HEK293 (cell line): Measurements from ENCODE around the gene FILIP1L.
A peak's percentile ranks its signal among the peaks of the same experiment; 100 is the strongest.

Experiments
- CTCF ChIA-PET: fragments of 350-600 bp; formaldehyde crosslinking; extraction: SDS; loops from one replicate; lab custom pipeline; 2021; ENCODE audit warnings: antibody characterized with exemption; lab: Yijun Ruan, JAX
- POLR2A ChIA-PET: fragments of 300-600 bp; formaldehyde crosslinking; extraction: SDS; loops from one replicate; lab custom pipeline; 2020; ENCODE audit warnings: antibody characterized with exemption, inconsistent platforms; lab: Yijun Ruan, JAX
- H3K27ac ChIP-seq: fragments of 200-500 bp; sonication (Bioruptor generic); 2 replicates; pipeline ENCODE4 v1.5.1; 2014; ENCODE audit warnings: low read depth, low read length, control low read depth, inconsistent platforms; ENCODE audit errors: extremely low read depth
- H3K36me3 ChIP-seq, 2 experiments: fragments of 200-500 bp in 1 of 2; sonication (Bioruptor generic) in 1 of 2; 1 replicate in 1 of 2; 2 replicates in 1 of 2; pipeline ENCODE4 v1.5.1; 2014 to 2017; ENCODE audit warnings: inconsistent platforms in 2 of 2, low read length in 2 of 2; ENCODE audit not compliant: control insufficient read depth in 2 of 2, insufficient read depth in 1 of 2
- H3K4me1 ChIP-seq: fragments of 200-500 bp; sonication (Bioruptor generic); 2 replicates; pipeline ENCODE4 v1.5.1; 2014; ENCODE audit warnings: mild to moderate bottlenecking, low read length, inconsistent platforms; ENCODE audit not compliant: control insufficient read depth, insufficient read depth
- H3K4me3 ChIP-seq: 2 replicates; pipeline ENCODE4 v1.5.1; 2011; ENCODE audit warnings: low read depth, mild to moderate bottlenecking, control low read depth, low read length, moderate library complexity
- H3K9me3 ChIP-seq: fragments of 200-500 bp; sonication (Bioruptor generic); 2 replicates; pipeline ENCODE4 v1.5.1; 2014; ENCODE audit warnings: low read depth, low read length, inconsistent platforms; ENCODE audit not compliant: control insufficient read depth, insufficient read depth
- BCL11A ChIP-seq: fragments of 450-650 bp; formaldehyde crosslinking; IDR thresholded peaks from 2 replicates; pipeline ENCODE4 v1.5.1; 2016; ENCODE audit warnings: low read depth, missing biosample characterization, missing genetic modification characterization
- KLF16 ChIP-seq: fragments of 450-650 bp; formaldehyde crosslinking; IDR thresholded peaks from 2 replicates; pipeline ENCODE4 v1.5.1; 2017; ENCODE audit warnings: missing biosample characterization, missing genetic modification characterization
- WT1 ChIP-seq: fragments of 450-650 bp; formaldehyde crosslinking; IDR thresholded peaks from 2 replicates; pipeline ENCODE4 v1.5.1; 2016; ENCODE audit warnings: missing biosample characterization, missing genetic modification characterization
- ZBTB17 ChIP-seq: fragments of 450-650 bp; formaldehyde crosslinking; IDR thresholded peaks from 2 replicates; pipeline ENCODE4 v1.5.1; 2016; ENCODE audit warnings: missing biosample characterization, missing genetic modification characterization
- ZNF146 ChIP-seq: fragments of 450-650 bp; formaldehyde crosslinking; IDR thresholded peaks from 2 replicates; pipeline ENCODE4 v1.5.1; 2016; ENCODE audit warnings: missing biosample characterization, missing genetic modification characterization
- ZNF2 ChIP-seq: fragments of 450-650 bp; formaldehyde crosslinking; IDR thresholded peaks from 2 replicates; pipeline ENCODE4 v1.5.1; 2016; ENCODE audit warnings: missing biosample characterization, missing genetic modification characterization
- ZNF202 ChIP-seq: fragments of 450-650 bp; formaldehyde crosslinking; IDR thresholded peaks from 2 replicates; pipeline ENCODE4 v1.5.1; 2016; ENCODE audit warnings: missing biosample characterization, missing genetic modification characterization, borderline replicate concordance
- ZNF221 ChIP-seq: fragments of 450-650 bp; formaldehyde crosslinking; IDR thresholded peaks from 2 replicates; pipeline ENCODE4 v1.5.1; 2017; ENCODE audit warnings: missing biosample characterization, missing genetic modification characterization, borderline replicate concordance
- ZNF292 ChIP-seq: fragments of 450-650 bp; formaldehyde crosslinking; IDR thresholded peaks from 2 replicates; pipeline ENCODE4 v1.5.1; 2016; ENCODE audit warnings: low read depth, missing biosample characterization, missing genetic modification characterization, borderline replicate concordance
- ZNF530 ChIP-seq: fragments of 450-650 bp; formaldehyde crosslinking; IDR thresholded peaks from 2 replicates; pipeline ENCODE4 v1.5.1; 2016; ENCODE audit warnings: low read depth, missing biosample characterization, missing genetic modification characterization
- ZNF549 ChIP-seq: fragments of 450-650 bp; IDR thresholded peaks from 2 replicates; pipeline ENCODE4 v1.5.1; 2018; ENCODE audit warnings: missing biosample characterization, missing genetic modification characterization, mild to moderate bottlenecking, inconsistent platforms, moderate library complexity
- ZNF571 ChIP-seq: fragments of 450-650 bp; formaldehyde crosslinking; IDR thresholded peaks from 2 replicates; pipeline ENCODE4 v1.5.0; 2017; ENCODE audit warnings: missing biosample characterization, missing genetic modification characterization
- ZNF600 ChIP-seq: fragments of 450-650 bp; formaldehyde crosslinking; IDR thresholded peaks from 2 replicates; pipeline ENCODE4 v1.5.1; 2016; ENCODE audit warnings: missing biosample characterization, missing genetic modification characterization
- ZNF626 ChIP-seq: fragments of 450-650 bp; sonication (Bioruptor Pico); formaldehyde crosslinking; IDR thresholded peaks from 2 replicates; pipeline ENCODE4 v1.5.1; 2018; ENCODE audit warnings: missing biosample characterization, missing genetic modification characterization, inconsistent platforms
- ZNF664 ChIP-seq: fragments of 450-650 bp; formaldehyde crosslinking; IDR thresholded peaks from 2 replicates; pipeline ENCODE4 v1.5.1; 2016; ENCODE audit warnings: missing biosample characterization, missing genetic modification characterization
- ZNF785 ChIP-seq: fragments of 450-650 bp; formaldehyde crosslinking; IDR thresholded peaks from 2 replicates; pipeline ENCODE4 v1.5.1; 2016; ENCODE audit warnings: missing biosample characterization, missing genetic modification characterization
- ZNF791 ChIP-seq: fragments of 450-650 bp; formaldehyde crosslinking; IDR thresholded peaks from 2 replicates; pipeline ENCODE4 v1.5.1; 2016; ENCODE audit warnings: missing biosample characterization, missing genetic modification characterization
- ZNF830 ChIP-seq: fragments of 450-650 bp; IDR thresholded peaks from 2 replicates; pipeline ENCODE4 v1.5.0; 2018; ENCODE audit warnings: missing biosample characterization, missing genetic modification characterization, low read depth, mild to moderate bottlenecking, moderate library complexity
- ZNF843 ChIP-seq: fragments of 450-650 bp; formaldehyde crosslinking; IDR thresholded peaks from 2 replicates; pipeline ENCODE4 v1.5.1; 2016; ENCODE audit warnings: missing biosample characterization, missing genetic modification characterization
- ZSCAN16 ChIP-seq: fragments of 450-650 bp; formaldehyde crosslinking; IDR thresholded peaks from 2 replicates; pipeline ENCODE4 v1.5.1; 2016; ENCODE audit warnings: missing biosample characterization, missing genetic modification characterization
- ZXDB ChIP-seq: fragments of 450-650 bp; formaldehyde crosslinking; IDR thresholded peaks from 2 replicates; pipeline ENCODE4 v1.5.1; 2016; ENCODE audit warnings: missing biosample characterization, missing genetic modification characterization
- TF ChIP-seq, protein P1 (sequence below): fragments of 450-650 bp; formaldehyde crosslinking; IDR thresholded peaks from 2 replicates; pipeline ENCODE4 v1.5.1; 2017; ENCODE audit warnings: missing biosample characterization, mild to moderate bottlenecking, missing genetic modification characterization, moderate library complexity
- TF ChIP-seq, protein P2 (sequence below): fragments of 450-650 bp; formaldehyde crosslinking; IDR thresholded peaks from 2 replicates; pipeline ENCODE4 v1.5.1; 2016; ENCODE audit warnings: missing biosample characterization, missing genetic modification characterization
- TF ChIP-seq, protein P3 (sequence below): fragments of 450-650 bp; formaldehyde crosslinking; conservative IDR thresholded peaks from 2 replicates; pipeline ENCODE4 v1.5.1; 2016; ENCODE audit warnings: low read depth, missing biosample characterization, missing genetic modification characterization
- TF ChIP-seq, protein P4 (sequence below): fragments of 450-650 bp; formaldehyde crosslinking; IDR thresholded peaks from 2 replicates; pipeline ENCODE4 v1.5.1; 2017; ENCODE audit warnings: missing biosample characterization, missing genetic modification characterization

The FILIP1L gene

DNA sequence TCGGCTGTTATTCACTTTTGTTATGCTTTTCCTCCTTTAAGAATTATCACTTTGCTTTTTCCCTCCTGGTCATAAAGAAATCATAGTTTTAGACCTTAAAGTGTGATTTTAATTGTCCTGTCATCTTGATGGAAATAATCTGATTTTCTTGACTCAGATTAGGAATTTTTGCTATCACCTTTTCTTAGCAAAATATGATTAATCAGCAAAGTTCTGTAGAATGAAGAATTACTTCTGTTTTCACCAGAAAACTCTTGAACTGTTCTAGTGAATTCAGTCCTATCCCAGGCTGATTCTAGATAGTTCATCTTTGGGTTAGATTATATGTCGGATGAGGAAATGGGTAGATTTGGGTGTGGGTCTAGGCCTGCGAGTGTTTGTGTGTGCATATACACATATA is 284.5 kb downstream of the FILIP1L start:
- Histone ChIP-seq H3K27ac (no peak overlapping the region), H3K36me3 (no peaks in the 10 kb centered on the region), H3K4me3 (no peak overlapping the region), H3K9me3 (no peaks in the 10 kb centered on the region), H3K4me1 (peaks cover 10% of the 10 kb centered on the region)
- ChIA-PET CTCF (interaction anchor here (0.6 to 1.0 kb wide), 3 partner anchors 13 to 1967 kb away, joined by 3 to 4 read pairs (median 4); no protein-coding TSS in a partner anchor), POLR2A (no interaction called here)
- TF ChIP-seq ZNF843 (tag by site-specific recombination) (no peak), KLF16 (no peak)

DNA sequence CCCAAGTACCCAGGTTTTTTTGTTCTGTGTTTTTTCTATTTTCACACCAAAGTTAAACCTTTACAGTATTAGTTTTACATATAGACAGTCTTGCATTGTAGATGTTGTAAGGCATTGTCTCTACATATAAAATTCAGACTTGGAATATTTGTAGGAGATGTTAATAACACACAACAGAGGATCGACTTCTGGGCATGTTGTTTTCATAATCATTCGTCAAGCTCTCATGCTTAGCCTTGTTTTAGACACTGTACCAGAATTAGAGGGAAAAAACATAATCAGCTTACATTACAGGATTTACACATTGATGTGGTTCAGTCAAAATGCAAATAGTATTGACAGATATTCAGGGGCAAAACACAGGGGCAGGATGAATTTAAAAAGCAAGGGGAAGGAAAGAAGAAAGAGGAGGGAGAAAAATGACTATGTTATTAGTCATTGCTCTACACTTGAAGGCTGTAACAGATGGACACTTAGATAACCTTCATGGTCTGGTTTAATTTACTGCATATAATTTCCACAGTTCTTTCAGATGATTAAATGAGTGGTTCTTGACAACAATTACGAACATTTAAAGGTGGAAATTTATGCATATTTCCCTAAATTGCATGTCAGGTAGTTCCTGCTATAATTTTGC is 289.2 kb downstream of the FILIP1L start:
- ChIA-PET POLR2A (no interaction called here), CTCF (no interaction called here)
- Histone ChIP-seq H3K36me3 (peaks cover 0 to 2% of the 10 kb centered on the region in 2 experiments; a peak in 1 of 3 replicates), H3K4me3 (no peak overlapping the region), H3K9me3 (no peaks in the 10 kb centered on the region), H3K4me1 (peaks cover 10% of the 10 kb centered on the region; the same call in 1 of the 2 replicates), H3K27ac (no peak overlapping the region)
- TF ChIP-seq, protein P1, sequence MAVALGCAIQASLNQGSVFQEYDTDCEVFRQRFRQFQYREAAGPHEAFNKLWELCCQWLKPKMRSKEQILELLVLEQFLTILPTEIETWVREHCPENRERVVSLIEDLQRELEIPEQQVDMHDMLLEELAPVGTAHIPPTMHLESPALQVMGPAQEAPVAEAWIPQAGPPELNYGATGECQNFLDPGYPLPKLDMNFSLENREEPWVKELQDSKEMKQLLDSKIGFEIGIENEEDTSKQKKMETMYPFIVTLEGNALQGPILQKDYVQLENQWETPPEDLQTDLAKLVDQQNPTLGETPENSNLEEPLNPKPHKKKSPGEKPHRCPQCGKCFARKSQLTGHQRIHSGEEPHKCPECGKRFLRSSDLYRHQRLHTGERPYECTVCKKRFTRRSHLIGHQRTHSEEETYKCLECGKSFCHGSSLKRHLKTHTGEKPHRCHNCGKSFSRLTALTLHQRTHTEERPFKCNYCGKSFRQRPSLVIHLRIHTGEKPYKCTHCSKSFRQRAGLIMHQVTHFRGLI: no peak
- TF ChIP-seq ZSCAN16 (tag by site-specific recombination) (no peak), ZNF791 (no peak), ZNF146 (tag by site-specific recombination) (no peak), ZNF571 (tag by site-specific recombination) (no peak), ZBTB17 (tag by site-specific recombination) (0 out of 2 replicates have a peak, but pooled peaks have one; percentile 23), ZNF530 (no peak), ZNF830 (tag by site-specific recombination) (no peak), ZNF600 (no peak), BCL11A (tag by site-specific recombination) (no peak), ZNF2 (tag by site-specific recombination) (no peak), ZNF292 (tag by site-specific recombination) (no peak), ZNF549 (tag by site-specific recombination) (no peak), ZNF202 (tag by site-specific recombination) (no peak), ZNF664 (tag by site-specific recombination) (0 out of 2 replicates have a peak, but pooled peaks have one; percentile 26), ZNF626 (no peak), ZNF785 (tag by site-specific recombination) (no peak), WT1 (tag by site-specific recombination) (no peak), ZXDB (tag by site-specific recombination) (no peak), ZNF221 (tag by site-specific recombination) (no peak)
- TF ChIP-seq, protein P2, sequence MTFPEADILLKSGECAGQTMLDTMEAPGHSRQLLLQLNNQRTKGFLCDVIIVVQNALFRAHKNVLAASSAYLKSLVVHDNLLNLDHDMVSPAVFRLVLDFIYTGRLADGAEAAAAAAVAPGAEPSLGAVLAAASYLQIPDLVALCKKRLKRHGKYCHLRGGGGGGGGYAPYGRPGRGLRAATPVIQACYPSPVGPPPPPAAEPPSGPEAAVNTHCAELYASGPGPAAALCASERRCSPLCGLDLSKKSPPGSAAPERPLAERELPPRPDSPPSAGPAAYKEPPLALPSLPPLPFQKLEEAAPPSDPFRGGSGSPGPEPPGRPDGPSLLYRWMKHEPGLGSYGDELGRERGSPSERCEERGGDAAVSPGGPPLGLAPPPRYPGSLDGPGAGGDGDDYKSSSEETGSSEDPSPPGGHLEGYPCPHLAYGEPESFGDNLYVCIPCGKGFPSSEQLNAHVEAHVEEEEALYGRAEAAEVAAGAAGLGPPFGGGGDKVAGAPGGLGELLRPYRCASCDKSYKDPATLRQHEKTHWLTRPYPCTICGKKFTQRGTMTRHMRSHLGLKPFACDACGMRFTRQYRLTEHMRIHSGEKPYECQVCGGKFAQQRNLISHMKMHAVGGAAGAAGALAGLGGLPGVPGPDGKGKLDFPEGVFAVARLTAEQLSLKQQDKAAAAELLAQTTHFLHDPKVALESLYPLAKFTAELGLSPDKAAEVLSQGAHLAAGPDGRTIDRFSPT: peak; percentile 24; the same call in 1 of the 2 replicates
- TF ChIP-seq, protein P3, sequence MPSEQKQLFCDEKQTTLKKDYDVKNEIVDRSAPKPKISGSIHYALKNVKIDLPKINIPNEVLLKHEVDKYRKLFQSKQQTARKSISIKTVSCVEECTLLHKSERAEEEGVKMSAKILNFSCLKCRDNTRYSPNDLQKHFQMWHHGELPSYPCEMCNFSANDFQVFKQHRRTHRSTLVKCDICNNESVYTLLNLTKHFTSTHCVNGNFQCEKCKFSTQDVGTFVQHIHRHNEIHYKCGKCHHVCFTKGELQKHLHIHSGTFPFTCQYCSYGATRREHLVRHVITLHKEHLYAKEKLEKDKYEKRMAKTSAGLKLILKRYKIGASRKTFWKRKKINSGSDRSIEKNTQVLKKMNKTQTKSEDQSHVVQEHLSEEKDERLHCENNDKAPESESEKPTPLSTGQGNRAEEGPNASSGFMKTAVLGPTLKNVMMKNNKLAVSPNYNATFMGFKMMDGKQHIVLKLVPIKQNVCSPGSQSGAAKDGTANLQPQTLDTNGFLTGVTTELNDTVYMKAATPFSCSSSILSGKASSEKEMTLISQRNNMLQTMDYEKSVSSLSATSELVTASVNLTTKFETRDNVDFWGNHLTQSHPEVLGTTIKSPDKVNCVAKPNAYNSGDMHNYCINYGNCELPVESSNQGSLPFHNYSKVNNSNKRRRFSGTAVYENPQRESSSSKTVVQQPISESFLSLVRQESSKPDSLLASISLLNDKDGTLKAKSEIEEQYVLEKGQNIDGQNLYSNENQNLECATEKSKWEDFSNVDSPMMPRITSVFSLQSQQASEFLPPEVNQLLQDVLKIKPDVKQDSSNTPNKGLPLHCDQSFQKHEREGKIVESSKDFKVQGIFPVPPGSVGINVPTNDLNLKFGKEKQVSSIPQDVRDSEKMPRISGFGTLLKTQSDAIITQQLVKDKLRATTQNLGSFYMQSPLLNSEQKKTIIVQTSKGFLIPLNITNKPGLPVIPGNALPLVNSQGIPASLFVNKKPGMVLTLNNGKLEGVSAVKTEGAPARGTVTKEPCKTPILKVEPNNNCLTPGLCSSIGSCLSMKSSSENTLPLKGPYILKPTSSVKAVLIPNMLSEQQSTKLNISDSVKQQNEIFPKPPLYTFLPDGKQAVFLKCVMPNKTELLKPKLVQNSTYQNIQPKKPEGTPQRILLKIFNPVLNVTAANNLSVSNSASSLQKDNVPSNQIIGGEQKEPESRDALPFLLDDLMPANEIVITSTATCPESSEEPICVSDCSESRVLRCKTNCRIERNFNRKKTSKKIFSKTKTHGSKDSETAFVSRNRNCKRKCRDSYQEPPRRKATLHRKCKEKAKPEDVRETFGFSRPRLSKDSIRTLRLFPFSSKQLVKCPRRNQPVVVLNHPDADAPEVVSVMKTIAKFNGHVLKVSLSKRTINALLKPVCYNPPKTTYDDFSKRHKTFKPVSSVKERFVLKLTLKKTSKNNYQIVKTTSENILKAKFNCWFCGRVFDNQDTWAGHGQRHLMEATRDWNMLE (tag by site-specific recombination): no peak
- TF ChIP-seq, protein P4, sequence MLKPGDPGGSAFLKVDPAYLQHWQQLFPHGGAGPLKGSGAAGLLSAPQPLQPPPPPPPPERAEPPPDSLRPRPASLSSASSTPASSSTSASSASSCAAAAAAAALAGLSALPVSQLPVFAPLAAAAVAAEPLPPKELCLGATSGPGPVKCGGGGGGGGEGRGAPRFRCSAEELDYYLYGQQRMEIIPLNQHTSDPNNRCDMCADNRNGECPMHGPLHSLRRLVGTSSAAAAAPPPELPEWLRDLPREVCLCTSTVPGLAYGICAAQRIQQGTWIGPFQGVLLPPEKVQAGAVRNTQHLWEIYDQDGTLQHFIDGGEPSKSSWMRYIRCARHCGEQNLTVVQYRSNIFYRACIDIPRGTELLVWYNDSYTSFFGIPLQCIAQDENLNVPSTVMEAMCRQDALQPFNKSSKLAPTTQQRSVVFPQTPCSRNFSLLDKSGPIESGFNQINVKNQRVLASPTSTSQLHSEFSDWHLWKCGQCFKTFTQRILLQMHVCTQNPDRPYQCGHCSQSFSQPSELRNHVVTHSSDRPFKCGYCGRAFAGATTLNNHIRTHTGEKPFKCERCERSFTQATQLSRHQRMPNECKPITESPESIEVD: peak; percentile 33; the same call in 1 of the 2 replicates
